ENCODE data around the gene SPOCK1.

The SPOCK1 gene

GRCh38 chr5:137073189-137073588 is 425.9 kb downstream of the SPOCK1 start:
- POLR2A ChIA-PET, result no interaction called here
- CTCF ChIA-PET, result no interaction called here
- no peak for TF ChIP-seq SP1 (IDR thresholded peaks at IDR 0.05)
- TF ChIP-seq LEF1 (IDR thresholded peaks at IDR 0.05; ENCODE audit: borderline replicate concordance), result no peak
- no peak for TF ChIP-seq ARNT (IDR thresholded peaks at IDR 0.05)
- no peak for TF ChIP-seq NFRKB (IDR thresholded peaks at IDR 0.05)
- TF ChIP-seq CTBP1 (IDR thresholded peaks at IDR 0.05; ENCODE audit: borderline replicate concordance), result no peak
- no peak for TF ChIP-seq FOXM1 (IDR thresholded peaks at IDR 0.05; ENCODE audit: borderline replicate concordance)
- no peak for TF ChIP-seq FOXK2 (IDR thresholded peaks at IDR 0.05)
- TF ChIP-seq TARDBP (IDR thresholded peaks at IDR 0.05), result no peak
- no peak for DNase-seq (ENCODE audit: extremely low spot score)

- DNase-seq (ENCODE audit: extremely low spot score), result no peak
- POLR2A ChIA-PET, result no interaction called here
- TF ChIP-seq FOXA1 (IDR thresholded peaks at IDR 0.05), result no peak
- no peak for TF ChIP-seq PKNOX1 (IDR thresholded peaks at IDR 0.05)
- TF ChIP-seq ELF4 (IDR thresholded peaks at IDR 0.05), result no peak
- TF ChIP-seq TARDBP (IDR thresholded peaks at IDR 0.05), result no peak
- TF ChIP-seq CTBP1 (IDR thresholded peaks at IDR 0.05; ENCODE audit: borderline replicate concordance), result no peak
- no peak for TF ChIP-seq ARNT (IDR thresholded peaks at IDR 0.05)
- no peak for TF ChIP-seq ZNF384 (IDR thresholded peaks at IDR 0.05)
- no peak for TF ChIP-seq BHLHE40 (IDR thresholded peaks at IDR 0.05; ENCODE audit: borderline replicate concordance)
- no peak for TF ChIP-seq SUZ12 (IDR thresholded peaks at IDR 0.05)
- TF ChIP-seq L3MBTL2 (conservative IDR thresholded peaks at IDR 0.05), result no peak
- CTCF ChIA-PET, result no interaction called here
Measured at GRCh38 chr5:137072361-137073115, 426.6 kb downstream of the SPOCK1 start.

DNA sequence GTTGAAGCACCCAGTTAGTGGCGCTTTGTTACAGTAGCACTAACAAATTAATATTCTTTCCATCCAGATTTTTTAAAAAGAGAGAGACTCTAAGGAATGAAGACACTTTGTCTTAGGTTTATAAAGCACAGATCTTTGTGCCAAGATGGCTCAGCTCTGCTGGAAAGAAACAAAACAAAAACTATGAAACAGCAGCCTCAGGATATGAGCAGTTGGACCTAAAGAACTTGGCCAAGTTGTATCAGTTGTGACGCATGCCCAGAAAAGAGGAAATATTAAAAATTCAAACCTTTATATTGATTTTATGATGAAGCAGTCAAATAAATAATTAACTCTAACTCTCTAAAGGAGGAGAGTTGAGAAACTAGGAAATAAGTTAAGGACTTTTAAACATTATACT is 427.2 kb downstream of the SPOCK1 start:
- DNase-seq (ENCODE audit: extremely low spot score), result no peak
- ChIA-PET POLR2A (no interaction called here), CTCF (no interaction called here)
- TF ChIP-seq TARDBP (IDR thresholded peaks at IDR 0.05), result no peak
- no peak for TF ChIP-seq FOXA1 (IDR thresholded peaks at IDR 0.05)
- TF ChIP-seq ARNT (IDR thresholded peaks at IDR 0.05), result no peak
- no peak for TF ChIP-seq L3MBTL2 (conservative IDR thresholded peaks at IDR 0.05)
- no peak for TF ChIP-seq FOXK2 (IDR thresholded peaks at IDR 0.05)

- TF ChIP-seq ZNF384 (IDR thresholded peaks at IDR 0.05), result no peak
- DNase-seq (ENCODE audit: extremely low spot score), result no peak
- ChIA-PET POLR2A (no interaction called here), CTCF (no interaction called here)
Measured at GRCh38 chr5:137071526-137071925, 427.6 kb downstream of the SPOCK1 start.

GRCh38 chr5:137070521-137070920 is 428.6 kb downstream of the SPOCK1 start:
- TF ChIP-seq FOXK2 (IDR thresholded peaks at IDR 0.05) (no peak), SP1 (IDR thresholded peaks at IDR 0.05) (no peak), LEF1 (IDR thresholded peaks at IDR 0.05; ENCODE audit: borderline replicate concordance) (no peak), FOXM1 (IDR thresholded peaks at IDR 0.05; ENCODE audit: borderline replicate concordance) (no peak), BHLHE40 (IDR thresholded peaks at IDR 0.05; ENCODE audit: borderline replicate concordance) (no peak), CTBP1 (IDR thresholded peaks at IDR 0.05; ENCODE audit: borderline replicate concordance) (no peak), ELF4 (IDR thresholded peaks at IDR 0.05) (no peak), HDGF (IDR thresholded peaks at IDR 0.05; ENCODE audit: borderline replicate concordance) (no peak), FOXA1 (IDR thresholded peaks at IDR 0.05) (no peak), NFRKB (IDR thresholded peaks at IDR 0.05) (no peak), ARNT (IDR thresholded peaks at IDR 0.05) (no peak), ZNF384 (IDR thresholded peaks at IDR 0.05) (no peak), PKNOX1 (IDR thresholded peaks at IDR 0.05) (no peak), SUZ12 (IDR thresholded peaks at IDR 0.05) (no peak), L3MBTL2 (conservative IDR thresholded peaks at IDR 0.05) (no peak), TARDBP (IDR thresholded peaks at IDR 0.05) (no peak)
- CTCF ChIA-PET, result interaction anchor here (0.6 kb wide), 2 partner anchors 36 to 37 kb away, joined by 3 to 4 read pairs; no protein-coding TSS in a partner anchor
- POLR2A ChIA-PET, result no interaction called here

GRCh38 chr5:137069358-137069757 is 429.8 kb downstream of the SPOCK1 start:
- POLR2A ChIA-PET, result no interaction called here
- no peak for DNase-seq (ENCODE audit: extremely low spot score)
- TF ChIP-seq FOXA1 (IDR thresholded peaks at IDR 0.05), result no peak
- TF ChIP-seq FOXK2 (IDR thresholded peaks at IDR 0.05), result no peak
- no peak for TF ChIP-seq TARDBP (IDR thresholded peaks at IDR 0.05)
- no peak for TF ChIP-seq ARNT (IDR thresholded peaks at IDR 0.05)
- no peak for TF ChIP-seq ZNF384 (IDR thresholded peaks at IDR 0.05)
- no peak for TF ChIP-seq NFRKB (IDR thresholded peaks at IDR 0.05)
- no peak for TF ChIP-seq HDGF (IDR thresholded peaks at IDR 0.05; ENCODE audit: borderline replicate concordance)
- no peak for TF ChIP-seq ELF4 (IDR thresholded peaks at IDR 0.05)
- no peak for TF ChIP-seq PKNOX1 (IDR thresholded peaks at IDR 0.05)
- no peak for TF ChIP-seq FOXM1 (IDR thresholded peaks at IDR 0.05; ENCODE audit: borderline replicate concordance)
- TF ChIP-seq CTBP1 (IDR thresholded peaks at IDR 0.05; ENCODE audit: borderline replicate concordance), result no peak
- TF ChIP-seq BHLHE40 (IDR thresholded peaks at IDR 0.05; ENCODE audit: borderline replicate concordance), result no peak
- CTCF ChIA-PET, result no interaction called here

More at GRCh38 chr5:137070521-137070920, 428.6 kb downstream of the SPOCK1 start:
- DNase-seq (ENCODE audit: extremely low spot score), result no peak

All from HEK293T (cell line).